ENCODE results near the gene CEP70. TPM values are rescaled to one million over a fixed set of nuclear protein-coding genes. Genes with fewer than 3 reads are reported as not detected.
"Not testable (repeated sequence)": the region's sequence is repeated elsewhere in the genome, so short reads cannot be mapped to it uniquely, and the experiment has no call there.

Gene CEP70
- total and polyA plus RNA-seq, 2 of the 13 experiments (the other 11 are each of a cell fraction or from before 2014, with no cell fraction given): 4.0 to 22.3 TPM

- POLR2A ChIA-PET: interaction anchor here (1.1 kb wide), 1 partner anchor 31 kb away, joined by 3 read pairs; the partner anchor contains the start of gene CEP70
- ATAC-seq; H2AFZ ChIP-seq (ENCODE audit: low read length); in situ Hi-C loops (cut with HindIII; ENCODE audit: extremely low pct_ligation_motif_present, low pct_unique_long_range_greater_than_20kb); H4K20me1 ChIP-seq (ENCODE audit: insufficient read depth, low read length); H3K4me2 ChIP-seq (ENCODE audit: low read depth, low read length); H3K27me3 ChIP-seq (ENCODE audit: control insufficient read depth in 1 of 2, insufficient read depth in 2 of 2, low read length in 2 of 2); BruUV-seq (replicated peaks); intact Hi-C loops (cut with micrococcal nuclease; ENCODE audit: unreplicated experiment); H3K9me3 ChIP-seq (ENCODE audit: low read length); FAIRE-seq; CTCF ChIA-PET (ENCODE audit: low intra/inter-chr PET ratio, low total read pairs); H3K79me2 ChIP-seq (ENCODE audit: insufficient read depth, low read length); H3K9ac ChIP-seq (ENCODE audit: insufficient read depth, low read depth, low read length); H3K27ac ChIP-seq (ENCODE audit: extremely low read length, insufficient read depth, low read length); H3K36me3 ChIP-seq (replicated peaks in 1 of 2; ENCODE audit: control insufficient read depth in 1 of 2, insufficient read depth in 2 of 2, low read length in 2 of 2); H3K4me3 ChIP-seq (replicated peaks in 1 of 3; ENCODE audit: insufficient read depth in 1 of 3, low read depth in 2 of 3, low read length in 3 of 3); TF ChIP-seq SOX6 (IDR thresholded peaks at IDR 0.05): not testable (repeated sequence)
- 0% methylated on average over 1 of the region's 1 CpG for WGBS (ENCODE audit: low lambda C conversion rate)
- peaks cover 41% of the 10 kb centered on the region for H3K4me1 ChIP-seq (ENCODE audit: insufficient read depth, low read length)
- peak; percentile 54 for DNase-seq (ENCODE audit: low spot score)
- TF ChIP-seq ARID5B (CRISPR knock-in tag; IDR thresholded peaks at IDR 0.05) (peak; percentile 87), GFI1 (CRISPR knock-in tag; IDR thresholded peaks at IDR 0.05; ENCODE audit: borderline replicate concordance) (peak; percentile 58; the same call in 1 of the 2 replicates), ZNF362 (CRISPR knock-in tag; IDR thresholded peaks at IDR 0.05; ENCODE audit: borderline replicate concordance) (peak; percentile 95), ZNF331 (CRISPR knock-in tag; IDR thresholded peaks at IDR 0.05) (0 out of 2 replicates have a peak, but pooled peaks have one; percentile 10), ISL2 (CRISPR knock-in tag; IDR thresholded peaks at IDR 0.05) (peak; percentile 85), SOX6 (CRISPR knock-in tag; IDR thresholded peaks at IDR 0.05) (peak; percentile 69), HNF4A (CRISPR knock-in tag; IDR thresholded peaks at IDR 0.05) (peak; percentile 28; the same call in 1 of the 2 replicates), PAXIP1 (CRISPR knock-in tag; conservative IDR thresholded peaks at IDR 0.05) (peak; percentile 64), AHDC1 (CRISPR knock-in tag; IDR thresholded peaks at IDR 0.05; ENCODE audit: borderline replicate concordance) (peak; percentile 64; the same call in 1 of the 2 replicates)
Observed at GRCh38 chr3:138562902-138563301, 31.2 kb downstream of the CEP70 start.
